NB4 (cell line): ENCODE measurements around the gene YAE1.

Experiments
- TF ChIP-seq, protein P1 (sequence below): IDR thresholded peaks from one replicate; pipeline ENCODE4 v1.5.1; 2012; ENCODE audit warnings: low read depth, low read length
- TF ChIP-seq, protein P2 (sequence below): IDR thresholded peaks from 2 replicates; pipeline ENCODE4 v1.6.1; 2011; ENCODE audit warnings: low read depth, low read length

- TF ChIP-seq, protein P1, sequence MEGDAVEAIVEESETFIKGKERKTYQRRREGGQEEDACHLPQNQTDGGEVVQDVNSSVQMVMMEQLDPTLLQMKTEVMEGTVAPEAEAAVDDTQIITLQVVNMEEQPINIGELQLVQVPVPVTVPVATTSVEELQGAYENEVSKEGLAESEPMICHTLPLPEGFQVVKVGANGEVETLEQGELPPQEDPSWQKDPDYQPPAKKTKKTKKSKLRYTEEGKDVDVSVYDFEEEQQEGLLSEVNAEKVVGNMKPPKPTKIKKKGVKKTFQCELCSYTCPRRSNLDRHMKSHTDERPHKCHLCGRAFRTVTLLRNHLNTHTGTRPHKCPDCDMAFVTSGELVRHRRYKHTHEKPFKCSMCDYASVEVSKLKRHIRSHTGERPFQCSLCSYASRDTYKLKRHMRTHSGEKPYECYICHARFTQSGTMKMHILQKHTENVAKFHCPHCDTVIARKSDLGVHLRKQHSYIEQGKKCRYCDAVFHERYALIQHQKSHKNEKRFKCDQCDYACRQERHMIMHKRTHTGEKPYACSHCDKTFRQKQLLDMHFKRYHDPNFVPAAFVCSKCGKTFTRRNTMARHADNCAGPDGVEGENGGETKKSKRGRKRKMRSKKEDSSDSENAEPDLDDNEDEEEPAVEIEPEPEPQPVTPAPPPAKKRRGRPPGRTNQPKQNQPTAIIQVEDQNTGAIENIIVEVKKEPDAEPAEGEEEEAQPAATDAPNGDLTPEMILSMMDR = no peak
- TF ChIP-seq, protein P2, sequence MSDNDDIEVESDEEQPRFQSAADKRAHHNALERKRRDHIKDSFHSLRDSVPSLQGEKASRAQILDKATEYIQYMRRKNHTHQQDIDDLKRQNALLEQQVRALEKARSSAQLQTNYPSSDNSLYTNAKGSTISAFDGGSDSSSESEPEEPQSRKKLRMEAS = no peak
Observed at GRCh38 chr7:39530971-39531370, 35.2 kb upstream of the YAE1 start.
